Ishikawa (cell line): ENCODE measurements around the gene KRTAP10-10.

Experiments used
- CEBPB ChIP-seq: IDR thresholded peaks from 2 replicates; pipeline ENCODE4 v1.6.1; 2012
- CREB1 ChIP-seq: IDR thresholded peaks from 2 replicates; pipeline ENCODE4 v1.6.1; 2012; ENCODE audit warnings: low read depth
- EGR1 ChIP-seq: IDR thresholded peaks from 2 replicates; pipeline ENCODE4 v1.6.1; 2012
- EP300 ChIP-seq: IDR thresholded peaks from 2 replicates; pipeline ENCODE4 v1.6.1; 2012; ENCODE audit warnings: borderline replicate concordance
- FOXM1 ChIP-seq: IDR thresholded peaks from 2 replicates; pipeline ENCODE4 v1.6.1; 2012; ENCODE audit warnings: low read depth, borderline replicate concordance
- MAX ChIP-seq: IDR thresholded peaks from 2 replicates; pipeline ENCODE4 v1.6.1; 2012
- NFIC ChIP-seq: IDR thresholded peaks from 2 replicates; pipeline ENCODE4 v1.6.1; 2012
- RAD21 ChIP-seq: IDR thresholded peaks from 2 replicates; pipeline ENCODE4 v1.6.1; 2012; ENCODE audit warnings: low read depth
- REST ChIP-seq: IDR thresholded peaks from 2 replicates; pipeline ENCODE4 v1.6.1; 2012; ENCODE audit warnings: low read depth, mild to moderate bottlenecking
- TAF1 ChIP-seq: IDR thresholded peaks from 2 replicates; pipeline ENCODE4 v1.6.1; 2012; ENCODE audit warnings: low read depth, mild to moderate bottlenecking
- TCF12 ChIP-seq: IDR thresholded peaks from 2 replicates; pipeline ENCODE4 v1.6.1; 2012; ENCODE audit warnings: low read depth
- TEAD4 ChIP-seq: IDR thresholded peaks from 2 replicates; pipeline ENCODE4 v1.6.1; 2012
- YY1 ChIP-seq: IDR thresholded peaks from 2 replicates; pipeline ENCODE4 v1.6.1; 2012; ENCODE audit warnings: low read depth
- ZBTB7A ChIP-seq: IDR thresholded peaks from 2 replicates; pipeline ENCODE4 v1.6.1; 2012; ENCODE audit warnings: low read depth
- TF ChIP-seq, protein P1 (sequence below): IDR thresholded peaks from 2 replicates; pipeline ENCODE4 v1.6.1; 2012

KRTAP10-10 gene

GRCh38 chr21:44614161-44614631, 23.0 kb upstream of the KRTAP10-10 start:
- TF ChIP-seq, protein P1, sequence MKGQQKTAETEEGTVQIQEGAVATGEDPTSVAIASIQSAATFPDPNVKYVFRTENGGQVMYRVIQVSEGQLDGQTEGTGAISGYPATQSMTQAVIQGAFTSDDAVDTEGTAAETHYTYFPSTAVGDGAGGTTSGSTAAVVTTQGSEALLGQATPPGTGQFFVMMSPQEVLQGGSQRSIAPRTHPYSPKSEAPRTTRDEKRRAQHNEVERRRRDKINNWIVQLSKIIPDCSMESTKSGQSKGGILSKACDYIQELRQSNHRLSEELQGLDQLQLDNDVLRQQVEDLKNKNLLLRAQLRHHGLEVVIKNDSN = no peak
- TF ChIP-seq REST (no peak), TAF1 (no peak), RAD21 (no peak), TEAD4 (no peak), ZBTB7A (no peak), YY1 (no peak), TCF12 (no peak), NFIC (no peak), CEBPB (no peak), FOXM1 (no peak), EP300 (no peak), EGR1 (no peak), CREB1 (no peak), MAX (no peak)

DNA sequence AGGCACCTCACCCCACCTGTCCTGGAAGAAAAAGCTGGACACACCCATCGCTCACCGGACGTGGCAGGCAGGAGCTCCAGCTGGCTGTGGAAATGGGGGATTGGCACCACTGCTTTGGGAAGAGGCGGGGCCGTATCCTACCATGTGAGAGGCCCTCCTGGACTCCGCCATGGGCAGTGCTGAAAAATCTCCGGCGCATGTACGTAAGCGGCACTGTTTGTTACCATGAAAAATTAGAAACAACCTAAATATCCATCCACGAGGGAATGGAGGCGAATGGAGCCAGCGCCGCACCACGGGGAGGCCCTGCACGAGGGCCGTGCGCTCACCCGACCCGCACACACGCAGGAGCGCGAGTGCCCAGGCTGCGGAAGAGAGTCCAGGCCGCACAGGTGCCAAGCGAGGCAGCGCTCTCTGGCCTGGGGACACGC, 22.2 kb upstream of the KRTAP10-10 start:
- TF ChIP-seq TCF12 (no peak), TAF1 (no peak), TEAD4 (no peak), CREB1 (no peak), REST (no peak), RAD21 (no peak), EGR1 (no peak), ZBTB7A (no peak), NFIC (no peak), FOXM1 (no peak), MAX (no peak), EP300 (no peak), CEBPB (no peak), YY1 (no peak)
- TF ChIP-seq, protein P1 = no peak

GRCh38 chr21:44615466-44615865, 21.7 kb upstream of the KRTAP10-10 start:
- no peak for TF ChIP-seq TAF1
- TF ChIP-seq RAD21 = no peak
- TF ChIP-seq FOXM1 = no peak
- TF ChIP-seq CREB1 = no peak
- no peak for TF ChIP-seq TEAD4
- no peak for TF ChIP-seq YY1
- TF ChIP-seq MAX = no peak
- TF ChIP-seq, protein P1 = no peak

DNA sequence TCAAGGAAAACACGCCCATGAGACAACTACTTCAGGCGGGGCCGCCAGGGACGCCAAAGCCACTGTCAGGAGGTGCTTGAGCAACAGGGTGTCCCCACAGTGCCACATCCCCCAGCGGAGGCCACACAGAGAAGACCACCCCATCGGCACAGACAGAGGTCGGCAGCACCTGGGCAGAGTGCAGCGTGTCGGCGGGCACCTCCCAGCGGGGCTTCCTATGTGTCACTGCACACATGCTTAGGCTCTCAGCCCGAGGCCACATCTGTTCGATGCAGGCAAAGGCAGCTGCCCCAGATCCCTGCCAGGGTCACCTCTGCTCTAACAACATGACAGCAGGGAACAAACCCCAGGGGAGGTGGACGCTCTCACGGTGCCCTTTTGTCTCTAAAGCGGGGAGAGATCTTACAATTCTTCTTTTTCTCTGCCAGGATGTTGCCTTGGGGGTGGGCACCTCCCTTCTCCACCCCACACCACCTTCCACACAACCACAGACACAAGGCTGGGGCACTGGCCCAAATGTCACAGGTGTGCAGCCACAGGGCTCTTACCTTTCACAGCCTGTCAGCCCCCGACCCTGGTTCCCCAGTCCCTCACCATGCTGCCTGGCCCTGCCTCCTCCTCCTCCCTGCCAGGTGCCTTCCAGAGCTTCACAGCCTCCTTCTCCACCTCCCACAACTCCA, 21.1 kb upstream of the KRTAP10-10 start:
- TF ChIP-seq ZBTB7A = no peak
- TF ChIP-seq, protein P1 = no peak
- no peak for TF ChIP-seq TCF12
- TF ChIP-seq YY1 = no peak
- no peak for TF ChIP-seq EGR1
- TF ChIP-seq MAX = no peak
- no peak for TF ChIP-seq NFIC
- TF ChIP-seq REST = no peak
- TF ChIP-seq TAF1 = no peak
- no peak for TF ChIP-seq CREB1
